NCI-H526 (cell line): ENCODE data around the gene MEIOB.

ENCODE experiments used
- DNase-seq, 2 experiments: peaks; one replicate each; lab custom pipeline; 2025; lab: John Stamatoyannopoulos, UW

The MEIOB gene

DNA sequence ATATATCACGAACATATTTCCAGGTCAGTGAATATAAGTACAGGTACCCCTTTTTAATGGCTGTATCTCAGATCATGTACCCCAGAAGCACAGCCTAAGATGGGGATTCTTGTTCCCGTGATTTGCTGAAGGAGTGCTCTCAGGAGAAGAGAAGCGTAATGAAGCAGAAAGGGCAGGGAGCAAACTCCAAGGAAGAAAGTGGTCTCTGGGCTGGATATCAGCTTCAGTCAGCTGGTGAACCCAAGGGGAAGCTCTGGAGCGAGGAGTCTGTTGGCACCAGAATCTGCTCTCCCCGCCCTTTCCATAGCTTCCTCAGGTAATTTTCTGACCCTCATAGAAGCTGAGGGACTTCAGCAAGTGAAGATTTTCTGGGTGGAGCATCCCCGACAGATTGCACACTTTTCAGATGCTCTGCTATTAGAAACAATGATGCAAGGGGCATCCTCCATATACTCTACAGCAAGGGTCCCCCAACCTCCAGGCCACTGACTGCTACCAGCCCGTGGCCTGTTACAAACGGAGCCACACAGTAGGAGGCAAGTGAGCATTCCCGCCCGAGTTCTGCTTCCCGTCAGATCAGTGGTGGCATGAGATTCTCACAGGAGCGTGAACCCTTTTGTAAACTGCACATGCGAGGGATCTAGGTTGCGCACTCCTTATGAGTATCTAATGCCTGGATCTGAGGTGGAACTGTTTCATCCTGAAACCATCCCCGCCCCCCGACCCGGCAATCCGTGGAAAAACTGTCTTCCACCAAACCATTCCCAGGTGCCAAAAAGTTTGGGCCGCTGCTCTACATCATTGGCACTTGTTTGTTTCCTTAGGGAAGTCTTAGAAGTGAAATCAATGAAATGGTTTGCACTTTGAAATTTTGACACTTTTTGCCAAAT, 40.5 kb downstream of the MEIOB start:
- no peak for DNase-seq

- no peak for DNase-seq
These were observed 41.8 kb downstream of the MEIOB start for GRCh38 chr16:1830213-1830612.

DNA sequence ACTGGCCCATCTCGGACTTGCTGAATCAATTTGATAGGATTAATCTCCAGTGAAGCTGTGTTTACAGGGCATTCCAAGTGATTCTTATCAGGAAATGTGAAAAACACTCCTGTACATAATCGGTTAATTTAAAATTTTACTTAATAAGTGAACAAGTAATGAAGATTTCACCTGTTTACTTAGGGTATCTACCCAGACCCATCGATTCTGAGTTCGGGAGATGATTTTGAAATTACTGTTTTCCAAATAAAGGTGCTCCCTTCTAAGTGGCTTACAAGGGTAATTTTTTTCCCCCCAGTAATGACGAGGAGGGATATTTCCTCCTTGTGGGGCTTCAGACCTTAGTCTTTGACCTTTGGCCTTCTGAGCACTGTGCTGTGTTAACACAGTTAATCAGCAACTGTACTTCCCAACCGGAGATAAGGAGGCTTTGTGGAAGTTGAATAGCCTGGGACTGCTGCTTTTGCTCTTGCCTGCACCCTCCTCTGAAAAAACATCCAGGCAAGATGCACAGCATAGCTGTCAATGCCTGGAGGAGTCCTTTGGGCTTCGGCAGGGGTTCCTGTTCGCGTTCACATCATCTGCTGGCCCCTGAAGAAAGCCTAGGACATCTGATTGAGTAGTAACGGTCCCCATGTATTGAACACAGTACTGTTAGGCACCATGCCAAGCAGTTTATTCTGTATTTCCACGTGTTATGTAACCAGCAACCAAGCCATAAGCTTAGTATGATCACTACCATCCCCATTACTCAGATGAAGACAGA, 43.1 kb downstream of the MEIOB start:
- no peak for DNase-seq

DNA sequence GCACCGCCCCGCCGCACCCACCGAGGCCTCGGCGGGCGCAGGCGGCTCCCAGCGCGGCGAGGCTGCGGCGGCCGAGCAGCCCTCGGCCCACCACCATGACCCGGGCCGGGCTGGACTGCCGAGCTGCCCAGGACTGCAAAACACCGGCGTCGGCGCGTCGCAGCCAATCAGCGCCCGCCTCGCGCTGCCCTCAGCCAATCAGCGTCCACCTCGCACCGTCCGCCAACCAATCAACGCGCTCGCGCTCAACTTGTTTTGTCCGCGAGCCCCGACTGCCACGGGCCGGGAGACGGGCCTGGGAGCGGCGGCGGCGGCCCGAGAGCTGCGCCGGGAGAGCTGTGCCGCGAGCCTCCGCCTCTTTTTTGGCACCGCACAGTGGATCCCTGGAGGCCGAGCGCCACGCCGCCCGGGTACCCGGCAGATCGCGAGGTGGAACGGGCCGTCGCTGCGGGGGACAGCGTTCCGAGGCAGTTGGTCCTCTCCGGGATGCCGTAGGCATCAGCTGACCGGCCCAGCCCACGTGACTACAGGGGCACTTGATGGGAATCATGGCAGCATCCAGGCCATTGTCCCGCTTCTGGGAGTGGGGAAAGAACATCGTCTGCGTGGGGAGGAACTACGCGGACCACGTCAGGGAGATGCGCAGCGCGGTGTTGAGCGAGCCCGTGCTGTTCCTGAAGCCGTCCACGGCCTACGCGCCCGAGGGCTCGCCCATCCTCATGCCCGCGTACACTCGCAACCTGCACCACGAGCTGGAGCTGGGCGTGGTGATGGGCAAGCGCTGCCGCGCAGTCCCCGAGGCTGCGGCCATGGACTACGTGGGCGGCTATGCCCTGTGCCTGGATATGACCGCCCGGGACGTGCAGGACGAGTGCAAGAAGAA, 45.0 kb downstream of the MEIOB start, which contains the start of the genes FAHD1 and HAGH:
FAHD1 (plus strand) TSS at position 516 of the 883 bp plus-strand sequence; CDS start at position 549, 33 bp downstream.
HAGH (minus strand) TSS at position 135 of the 883 bp plus-strand sequence; CDS start at position 97, 38 bp downstream.
- peak; percentile 55 to 90 for DNase-seq

GRCh38 chr16:1825864-1826690, 45.9 kb downstream of the MEIOB start:
- DNase-seq = peak in 1 of 2 experiments; percentile 71

GRCh38 chr16:1825381-1825863, 46.5 kb downstream of the MEIOB start:
- DNase-seq = no peak

GRCh38 chr16:1823821-1824220, 48.1 kb downstream of the MEIOB start:
- DNase-seq = peak in 1 of 2 experiments; percentile 35

DNA sequence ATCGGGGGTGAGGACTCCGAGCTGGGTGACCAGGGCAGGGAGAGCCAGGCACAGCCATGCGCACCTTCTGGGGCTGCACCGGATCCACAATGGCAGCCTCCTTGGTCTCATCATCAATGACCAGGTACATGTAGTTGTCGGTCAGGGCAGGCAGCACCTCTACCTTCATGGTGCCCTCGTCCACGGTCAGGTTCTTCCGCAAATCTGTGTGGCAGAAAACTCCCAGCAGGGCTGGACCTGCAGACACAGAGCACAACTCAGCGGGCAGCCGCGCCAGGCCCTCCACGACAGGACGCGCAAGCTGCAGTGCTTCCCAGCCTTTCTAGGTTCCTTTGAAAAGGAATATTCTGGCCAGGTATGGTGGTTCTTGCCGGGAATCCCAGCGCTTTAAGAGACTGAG, 49.2 kb downstream of the MEIOB start:
- no peak for DNase-seq

- DNase-seq = no peak
These were observed 49.9 kb downstream of the MEIOB start for GRCh38 chr16:1821861-1822611.

DNA sequence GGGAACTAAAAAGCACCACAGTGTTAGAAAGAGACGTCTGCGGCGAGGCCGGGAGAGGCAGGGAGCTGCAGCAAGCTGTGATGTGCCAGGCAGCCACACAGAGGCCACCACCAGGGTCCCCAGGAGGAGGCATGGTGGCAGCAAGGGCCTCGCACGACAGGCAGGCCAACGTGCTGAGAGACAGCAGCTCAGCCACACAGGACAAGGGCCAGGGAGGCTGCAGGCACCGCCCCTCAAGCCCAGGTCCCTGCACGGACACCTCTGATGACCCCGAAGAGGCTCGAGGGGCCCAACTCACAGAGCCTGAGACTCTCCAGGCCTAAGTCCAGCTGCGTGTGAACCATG, 51.0 kb downstream of the MEIOB start:
- no peak for DNase-seq

GRCh38 chr16:1820096-1820945, 51.6 kb downstream of the MEIOB start:
- DNase-seq = no peak

DNA sequence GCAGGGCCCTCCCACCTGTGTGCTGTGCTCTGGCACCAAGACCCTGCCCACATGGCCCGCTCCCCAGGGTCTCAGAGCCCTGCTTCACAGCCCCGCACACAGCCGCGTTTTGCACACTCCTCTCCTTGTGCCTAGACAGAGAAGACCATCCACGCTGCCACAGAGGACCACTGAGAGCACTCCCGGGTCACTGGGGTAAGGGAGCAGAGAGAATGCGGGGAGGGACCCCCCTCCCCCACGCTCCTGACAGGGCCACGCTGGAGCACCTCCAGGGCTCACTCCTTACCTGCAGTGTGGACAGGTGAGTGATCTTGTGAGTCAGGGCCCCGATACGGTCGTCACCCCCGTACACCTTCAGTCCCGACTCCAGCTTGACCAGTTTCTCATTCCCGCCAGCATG, 52.4 kb downstream of the MEIOB start:
- no peak for DNase-seq

DNA sequence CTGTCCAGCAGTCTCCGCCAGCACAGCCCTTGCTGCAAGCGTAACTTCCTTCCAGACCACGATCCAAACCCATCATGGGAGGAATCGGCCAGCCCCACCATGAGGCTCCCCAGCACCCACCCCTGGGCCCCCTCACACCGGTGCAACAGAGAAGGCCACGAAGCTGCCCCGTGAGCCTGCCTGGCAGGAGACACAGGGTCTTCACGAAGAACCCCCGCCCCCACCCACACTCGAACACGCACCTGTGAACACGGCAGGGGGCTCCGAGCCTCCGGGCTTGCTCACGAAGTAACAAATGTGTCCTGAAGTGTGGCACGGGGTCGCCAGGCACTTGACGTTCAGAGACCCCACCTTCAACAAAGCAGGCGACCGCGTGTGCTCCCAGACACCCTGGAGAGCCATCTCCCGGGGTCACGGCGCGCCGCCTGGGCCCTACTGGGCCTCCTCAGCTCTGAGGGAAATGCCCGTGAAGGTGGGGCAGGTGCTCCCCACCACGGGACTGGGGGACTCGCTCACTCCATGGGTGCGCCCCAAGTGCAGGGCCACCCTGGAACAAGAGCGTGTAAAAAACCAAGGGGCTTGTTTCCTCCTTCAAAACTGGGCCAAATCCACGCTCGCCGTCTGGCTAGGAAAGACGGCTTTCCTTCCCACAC, 53.0 kb downstream of the MEIOB start:
- no peak for DNase-seq

- no peak for DNase-seq
These were observed 53.6 kb downstream of the MEIOB start for GRCh38 chr16:1818204-1818872.

GRCh38 chr16:1817716-1818115, 54.2 kb downstream of the MEIOB start:
- DNase-seq = no peak

DNA sequence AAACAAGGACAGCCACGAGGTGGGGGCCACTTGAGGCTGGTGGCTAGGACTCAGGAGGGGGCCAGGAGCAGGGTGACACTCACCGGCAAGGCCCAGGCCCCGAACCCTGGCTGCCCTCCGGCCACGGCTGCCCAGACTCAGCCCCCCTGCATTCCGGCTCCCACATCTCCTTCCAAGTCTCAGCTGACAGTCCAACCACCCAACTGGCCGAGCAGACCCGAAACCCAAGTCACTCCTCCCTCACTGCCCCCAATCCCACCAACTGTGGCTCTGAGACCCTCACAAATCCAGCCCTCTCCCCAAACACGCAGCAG, 54.7 kb downstream of the MEIOB start:
- DNase-seq = no peak

- DNase-seq = no peak
These were observed 55.3 kb downstream of the MEIOB start for GRCh38 chr16:1816396-1817275.
